Breast epithelium (tissue), 3 donors: ENCODE results near the gene EHF.

Experiments used
- CTCF ChIP-seq, 3 donors: fragments of 450-650 bp; IDR thresholded peaks; one replicate each; pipeline ENCODE4 v1.5.1; 2016 to 2017; ENCODE audit warnings: antibody characterized with exemption in 3 of 3, mild to moderate bottlenecking in 3 of 3, moderate library complexity in 3 of 3
- POLR2A ChIP-seq: fragments of 450-650 bp; IDR thresholded peaks from one replicate; pipeline ENCODE4 v1.6.1; 2016; ENCODE audit warnings: antibody characterized with exemption, mild to moderate bottlenecking, moderate library complexity
- POLR2AphosphoS5 ChIP-seq, 3 donors: sonication (generic); formaldehyde crosslinking; IDR thresholded peaks; one replicate each; pipeline ENCODE4 v1.6.1; 2017; ENCODE audit warnings: antibody characterized with exemption in 3 of 3

GRCh38 chr11:34655335-34656008 lies 34.6 kb downstream of the EHF start:
- TF ChIP-seq CTCF (IDR thresholded peaks at IDR 0.05) (no peak), POLR2A (no peak), POLR2AphosphoS5 (IDR thresholded peaks at IDR 0.05) (no peak)
